Cardiac muscle cell (in vitro differentiated cells and primary cell): ENCODE measurements around the gene KLHDC7B. TPM values are rescaled to one million over a fixed set of nuclear protein-coding genes. Genes with fewer than 3 reads are reported as not detected.

Source experiments
- DNase-seq, 2 donors: peaks; one replicate each; pipeline versions ENCODE4 v3.0.0 to v3.0.0-alpha.2; 2010 to 2017; ENCODE audit warnings: low read depth in 1 of 2, low spot score in 1 of 2
- H3K27ac ChIP-seq: fragments of 200-600 bp; sonication (generic); 2 replicates; pipeline ENCODE4 v1.5.1; 2016
- H3K27me3 ChIP-seq: fragments of 200-600 bp; sonication (generic); 2 replicates; pipeline ENCODE4 v1.6.0; 2016; ENCODE audit warnings: control low read depth
- H3K36me3 ChIP-seq: fragments of 200-600 bp; sonication (generic); 2 replicates; pipeline ENCODE4 v1.5.1; 2016; ENCODE audit warnings: control low read depth
- H3K4me1 ChIP-seq: fragments of 200-600 bp; sonication (generic); 2 replicates; pipeline ENCODE4 v1.8.1; 2017; ENCODE audit warnings: low read depth, mild to moderate bottlenecking, mixed run types
- H3K4me3 ChIP-seq: fragments of 200-600 bp; sonication (generic); 2 replicates; pipeline ENCODE4 v1.5.1; 2016; ENCODE audit warnings: mild to moderate bottlenecking
- H3K9me3 ChIP-seq: fragments of 200-600 bp; sonication (generic); 2 replicates; pipeline ENCODE4 v1.5.1; 2017; ENCODE audit warnings: low read depth, mild to moderate bottlenecking, control low read depth
- CTCF ChIP-seq: IDR thresholded peaks from 2 replicates; pipeline ENCODE4 v1.5.1; 2012; ENCODE audit warnings: low read depth, mild to moderate bottlenecking, low read length
- polyA plus RNA-seq: library from polyadenylated mRNA; unstranded; fragments of >200 nt; fragmentation: Nextera tagmentation; extraction: Ambion mirVana; gene quantifications from 2 replicates; pipeline ENCODE4 v1.2.1, GENCODE V29; 2016
- total RNA-seq: library from RNA; depleted of rRNA; stranded (reverse); fragments of >200 nt; gene quantifications from 2 replicates; pipeline ENCODE4 v1.2.3, GENCODE V29; 2016

The KLHDC7B gene
- total RNA-seq: 0.07 and 0.18 TPM in 2 replicates
- 0.45 TPM in 1 of 2 replicates, not detected in the other for polyA plus RNA-seq

DNA sequence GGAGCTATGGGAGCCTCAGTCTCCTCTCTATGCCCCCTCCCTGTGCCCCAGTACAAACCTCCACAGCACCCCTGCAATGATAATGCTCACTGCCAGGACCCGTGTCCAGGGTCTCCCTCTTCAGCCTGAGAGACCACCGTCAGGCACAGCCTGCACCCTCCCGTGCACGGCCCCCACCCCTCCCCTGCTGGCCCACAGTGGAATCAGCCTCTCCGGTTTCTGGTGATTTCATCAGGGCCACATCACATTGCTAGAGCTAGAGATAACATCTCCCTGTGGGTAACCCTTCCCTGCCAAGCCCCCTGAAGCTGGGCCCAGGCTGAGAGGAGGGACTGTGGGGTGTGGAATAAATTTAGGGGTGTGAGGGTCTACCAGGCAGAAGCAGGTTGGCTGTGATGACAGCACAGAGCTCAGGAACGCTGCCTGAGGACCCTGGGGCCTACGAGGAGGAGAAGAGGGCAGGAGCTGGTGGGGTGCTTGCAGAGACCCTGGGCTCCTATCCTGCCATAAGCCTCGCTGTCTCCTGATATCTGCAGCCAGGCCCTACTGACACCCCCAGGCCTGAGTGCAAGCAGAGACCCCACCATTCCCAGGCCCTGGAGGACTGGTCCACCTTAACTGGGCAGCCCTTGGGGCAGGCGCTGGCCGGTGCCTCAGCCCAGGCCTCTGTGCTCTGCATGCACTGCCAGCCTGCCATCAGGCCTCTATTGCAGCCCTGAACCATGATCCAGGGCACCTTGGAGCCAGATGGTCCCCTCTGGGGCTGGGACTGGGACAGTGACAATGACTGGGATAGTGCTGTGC, at the start of gene KLHDC7B:
TSS of gene KLHDC7B (plus strand) at position 378 of the 804 bp plus-strand sequence. CDS start at position 723, 345 bp downstream.
- Histone ChIP-seq H3K4me3 (no peak within 1 kb of the TSS), H3K27ac (no peak within 1 kb of the TSS)
- no peak for DNase-seq

DNA sequence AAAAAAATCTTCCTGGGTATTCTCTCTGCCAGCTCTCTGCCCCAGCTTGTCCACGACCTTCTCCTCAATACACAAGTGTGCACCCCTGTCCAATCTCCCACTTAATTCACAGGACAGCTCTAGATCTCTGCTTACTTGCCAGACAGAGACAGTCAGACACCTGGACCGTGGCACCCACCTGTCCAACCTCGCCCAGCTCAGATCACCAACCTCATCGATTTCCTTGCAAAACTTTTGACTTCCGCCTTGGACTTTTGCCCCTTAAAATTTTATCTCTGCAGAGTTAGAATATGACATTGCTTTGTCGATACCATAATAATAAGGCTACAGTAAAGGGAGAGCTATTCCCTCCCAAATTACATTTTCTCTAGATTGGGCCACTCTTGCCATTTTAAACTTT, 48.6 kb upstream of the KLHDC7B start:
- no peaks in the 10 kb centered on the region for H3K4me1 ChIP-seq
- H3K36me3 ChIP-seq: no peaks in the 10 kb centered on the region
- H3K4me3 ChIP-seq: no peak overlapping the region
- TF ChIP-seq CTCF: no peak
- no peaks in the 10 kb centered on the region for H3K9me3 ChIP-seq
- DNase-seq: no peak
- no peaks in the 10 kb centered on the region for H3K27me3 ChIP-seq
- no peak overlapping the region for H3K27ac ChIP-seq

More for the DNA sequence above, at the start of gene KLHDC7B:
- Histone ChIP-seq H3K9me3 (no peaks in the 10 kb centered on the region), H3K4me1 (peaks cover 6% of the 10 kb centered on the region), H3K36me3 (no peaks in the 10 kb centered on the region), H3K27me3 (peaks cover 7% of the 10 kb centered on the region)
- peak; percentile 17 for TF ChIP-seq CTCF

DNA sequence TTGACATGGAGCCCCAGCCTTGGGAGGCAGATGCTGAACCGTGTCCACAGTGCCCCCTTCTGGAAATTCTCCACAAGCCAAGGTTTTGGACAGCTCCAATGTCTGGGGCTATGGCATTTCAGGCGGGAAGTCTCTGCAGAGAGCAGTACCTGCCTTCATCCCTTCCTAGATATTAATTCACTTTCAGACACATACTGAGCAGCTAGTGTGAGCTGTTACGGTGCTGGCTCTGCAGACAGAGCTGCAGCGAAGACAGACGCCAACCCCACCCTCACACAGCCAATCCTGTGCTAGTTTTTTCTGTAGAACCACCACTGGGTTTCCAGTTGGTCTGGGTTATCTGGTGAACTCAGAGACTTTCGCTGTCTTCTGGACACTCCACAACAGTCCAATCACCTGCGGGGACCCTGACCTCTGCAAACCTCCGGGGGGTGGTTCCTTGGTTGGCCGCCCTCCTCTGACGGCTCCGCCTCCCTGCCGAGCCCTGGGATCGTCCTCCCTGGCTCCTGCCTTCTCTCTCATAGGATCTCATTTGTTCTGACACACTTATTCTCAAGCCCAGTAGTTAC, 47.3 kb upstream of the KLHDC7B start:
- Histone ChIP-seq H3K27ac (no peak overlapping the region), H3K4me3 (no peak overlapping the region), H3K4me1 (no peaks in the 10 kb centered on the region), H3K27me3 (no peaks in the 10 kb centered on the region), H3K9me3 (no peaks in the 10 kb centered on the region), H3K36me3 (no peaks in the 10 kb centered on the region)
- DNase-seq: peak; percentile 70 to 86
- peak; percentile 79 for TF ChIP-seq CTCF

DNA sequence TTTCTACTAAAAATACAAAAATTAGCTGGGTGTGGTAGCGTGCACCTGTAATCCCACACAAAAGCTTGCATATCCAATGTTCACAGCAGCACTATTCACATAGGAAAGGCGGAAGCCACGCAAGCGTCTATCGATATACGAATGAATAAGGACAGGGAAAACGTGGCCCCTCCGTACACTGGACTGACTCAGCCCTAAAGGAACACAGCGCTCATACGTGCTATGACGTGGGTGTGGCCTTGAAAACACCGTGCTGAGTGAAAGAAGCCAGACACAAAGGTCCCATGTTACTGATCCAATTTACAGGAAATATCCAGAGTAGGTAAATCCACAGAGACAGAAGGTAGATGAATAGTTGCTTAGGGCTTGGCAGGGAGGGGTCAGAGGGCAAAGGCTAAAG, 45.2 kb upstream of the KLHDC7B start:
- no peak for DNase-seq
- H3K9me3 ChIP-seq: no peaks in the 10 kb centered on the region
- TF ChIP-seq CTCF: no peak
- no peaks in the 10 kb centered on the region for H3K27me3 ChIP-seq
- peaks cover 4% of the 10 kb centered on the region for H3K36me3 ChIP-seq
- H3K27ac ChIP-seq: no peak overlapping the region
- H3K4me1 ChIP-seq: no peaks in the 10 kb centered on the region
- no peak overlapping the region for H3K4me3 ChIP-seq

GRCh38 chr22:50502096-50502495, 43.6 kb upstream of the KLHDC7B start:
- Histone ChIP-seq H3K4me1 (no peaks in the 10 kb centered on the region), H3K36me3 (peaks cover 8% of the 10 kb centered on the region), H3K27me3 (no peaks in the 10 kb centered on the region), H3K4me3 (no peak overlapping the region), H3K27ac (no peak overlapping the region), H3K9me3 (no peaks in the 10 kb centered on the region)
- no peak for TF ChIP-seq CTCF
- DNase-seq: no peak
